Activated CD8-positive, alpha-beta memory T cell treated with anti-CD3 and anti-CD28 coated beads, Interleukin-2, amount 50 U/mL, for 48 hours (primary cell): ENCODE measurements around the gene ECE2.
"Not testable (repeated sequence)": the region's sequence is repeated elsewhere in the genome, so short reads cannot be mapped to it uniquely, and the experiment has no call there.

Source experiments
- DNase-seq: peaks from one replicate; pipeline ENCODE4 v3.0.0-alpha.2; 2020

The ECE2 gene

DNA sequence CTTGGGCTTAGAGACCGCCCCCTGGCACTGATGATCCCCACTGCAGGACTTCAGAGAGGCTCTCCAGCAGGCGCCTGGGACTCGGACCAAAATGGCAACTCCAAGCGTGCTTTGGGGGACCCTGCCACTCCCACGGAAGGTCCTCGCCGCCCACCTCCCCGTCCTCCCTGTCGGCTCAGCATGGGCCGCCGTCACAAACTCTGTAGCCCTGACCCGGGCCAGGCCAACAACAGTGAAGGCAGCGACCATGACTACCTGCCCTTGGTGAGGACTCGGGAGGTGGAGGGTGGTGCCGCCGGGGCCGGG is 34.7 kb upstream of the ECE2 start:
- no peak for DNase-seq

DNA sequence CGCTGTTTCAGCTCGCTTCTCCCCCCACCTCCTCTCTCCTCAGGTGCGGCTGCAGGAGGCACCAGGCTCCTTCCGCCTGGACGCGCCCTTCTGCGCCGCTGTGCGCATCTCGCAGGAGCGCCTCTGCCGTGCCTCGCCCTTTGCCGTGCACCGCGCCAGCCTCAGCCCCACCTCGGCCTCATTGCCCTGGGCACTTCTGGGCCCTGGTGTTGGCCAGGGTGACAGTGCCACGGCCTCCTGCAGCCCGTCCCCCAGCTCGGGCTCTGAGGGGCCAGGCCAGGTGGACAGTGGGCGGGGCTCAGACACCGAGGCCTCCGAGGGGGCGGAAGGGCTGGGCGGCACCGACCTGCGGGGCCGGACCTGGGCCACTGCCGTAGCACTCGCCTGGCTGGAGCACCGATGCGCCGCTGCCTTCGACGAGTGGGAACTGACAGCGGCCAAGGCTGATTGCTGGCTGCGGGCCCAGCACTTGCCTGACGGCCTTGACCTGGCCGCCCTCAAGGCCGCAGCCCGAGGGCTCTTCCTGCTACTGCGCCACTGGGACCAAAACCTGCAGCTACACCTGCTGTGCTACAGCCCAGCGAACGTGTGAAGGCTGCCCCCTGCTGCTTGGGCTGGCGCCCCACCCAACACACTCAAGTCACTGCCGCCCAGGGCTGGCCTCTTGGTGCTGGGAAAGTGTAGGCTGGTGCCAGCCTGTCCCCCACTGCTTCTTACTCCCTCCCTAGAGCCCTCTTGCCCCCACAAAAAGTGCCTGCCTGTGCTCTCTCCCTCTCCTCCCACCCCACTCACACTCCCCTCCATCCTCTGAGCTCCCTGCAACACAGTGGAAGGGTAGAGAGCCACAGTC is 34.1 kb upstream of the ECE2 start:
- no peak for DNase-seq

DNA sequence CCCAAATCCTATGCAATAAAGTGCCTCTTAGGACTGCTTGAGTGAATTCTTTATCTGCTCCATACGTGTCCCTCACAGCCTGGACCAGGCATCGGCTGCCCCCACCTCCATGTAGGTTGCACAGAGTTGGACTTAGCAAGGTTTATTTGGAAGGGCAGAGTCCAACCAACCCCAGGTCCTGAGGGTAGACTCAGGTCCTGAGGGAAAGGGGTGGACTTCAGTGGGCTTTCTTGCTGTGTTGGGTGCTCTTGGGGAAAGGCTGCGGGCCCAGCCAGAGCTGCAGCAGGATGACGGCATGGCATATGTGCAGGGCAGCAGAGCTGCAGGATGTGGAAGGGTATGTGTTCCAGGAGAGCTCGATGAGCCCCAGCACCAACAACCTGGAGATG is 33.5 kb upstream of the ECE2 start:
- DNase-seq, result no peak

DNA sequence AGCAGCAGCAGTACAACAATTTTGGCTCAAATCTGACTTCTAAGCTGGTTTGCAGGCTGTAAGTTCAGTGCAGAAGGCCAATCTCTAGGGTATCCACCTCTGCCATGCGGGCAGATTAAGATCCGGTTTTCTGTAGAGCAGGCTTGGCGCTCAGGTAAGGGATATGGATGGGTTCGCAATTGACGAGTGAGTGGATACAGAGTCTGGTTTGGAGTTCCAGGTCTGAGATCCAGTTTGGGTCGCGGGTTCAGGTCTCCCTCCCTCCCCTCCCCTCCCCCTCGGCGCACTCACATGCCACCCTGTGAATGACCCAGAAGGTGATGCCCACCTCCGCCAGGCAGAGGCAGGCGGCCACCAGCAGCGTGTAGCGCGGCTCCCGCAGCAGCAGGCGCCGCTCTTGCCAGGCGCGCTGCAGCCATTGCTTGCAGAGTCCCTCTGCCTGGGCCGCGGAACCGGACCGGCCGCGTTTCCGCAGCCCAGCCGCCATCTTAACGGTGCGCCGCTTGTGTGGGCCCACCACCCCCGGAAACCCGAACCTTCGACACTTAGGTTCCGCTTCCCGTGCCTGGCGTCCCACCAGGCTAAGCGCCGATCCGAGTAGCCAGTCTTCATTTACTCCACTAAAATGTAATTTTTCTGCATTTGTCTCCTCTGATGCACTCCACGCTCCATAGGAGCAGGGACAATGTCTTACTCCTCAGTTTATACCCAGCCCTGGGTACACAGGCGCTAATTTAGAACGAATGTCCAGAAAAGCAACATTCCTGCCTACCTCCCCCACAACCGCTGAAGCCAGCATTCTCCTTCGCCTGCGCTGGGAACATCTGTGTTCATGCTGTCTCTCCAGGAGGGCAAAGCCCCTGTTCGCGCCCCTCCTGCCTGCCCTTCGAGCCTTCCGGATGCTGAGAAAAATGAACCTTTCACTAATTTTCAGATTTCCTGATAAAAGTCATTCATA is 27.1 kb upstream of the ECE2 start, which contains the start of gene ALG3:
Gene ALG3 (minus strand): TSS at position 509 of the 958 bp plus-strand sequence. CDS start 22 bp downstream, at position 487.
- peak; percentile 95 for DNase-seq

DNA sequence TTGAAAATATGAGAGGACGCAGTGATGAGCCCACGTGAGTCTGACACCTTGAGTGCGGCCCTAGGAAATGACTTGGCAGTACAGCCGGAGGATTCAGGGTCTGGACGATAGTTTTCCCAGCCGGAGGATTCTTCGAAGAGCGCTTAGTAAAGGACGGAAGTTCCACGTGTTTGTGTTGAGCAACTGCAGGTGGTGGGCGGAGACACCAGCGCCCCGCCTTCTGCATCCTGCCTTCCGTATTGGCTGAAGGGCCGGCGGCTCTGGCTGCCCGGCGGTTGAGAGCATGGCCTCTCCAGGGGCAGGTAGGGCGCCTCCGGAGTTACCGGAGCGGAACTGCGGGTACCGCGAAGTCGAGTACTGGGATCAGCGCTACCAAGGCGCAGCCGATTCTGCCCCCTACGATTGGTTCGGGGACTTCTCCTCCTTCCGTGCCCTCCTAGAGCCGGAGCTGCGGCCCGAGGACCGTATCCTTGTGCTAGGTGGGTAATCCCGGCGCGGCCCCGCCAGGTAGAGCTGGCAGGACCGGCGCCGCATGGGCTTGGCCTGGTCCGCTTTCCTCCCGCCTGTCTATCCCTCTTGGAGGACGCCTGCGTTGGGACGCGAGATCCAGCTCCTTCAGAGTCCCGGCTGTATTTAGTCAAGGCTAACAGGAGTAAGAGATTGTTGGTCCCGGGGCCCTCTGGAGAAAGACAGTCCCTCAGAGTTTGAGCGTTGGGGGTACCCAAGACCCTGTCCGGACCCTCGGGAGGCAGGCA is 26.2 kb upstream of the ECE2 start, which contains the start of gene EEF1AKMT4:
Gene EEF1AKMT4 (plus strand): TSS at position 261 of the 755 bp plus-strand sequence. CDS start 23 bp downstream, at position 284.
- peak; percentile 94 for DNase-seq

DNA sequence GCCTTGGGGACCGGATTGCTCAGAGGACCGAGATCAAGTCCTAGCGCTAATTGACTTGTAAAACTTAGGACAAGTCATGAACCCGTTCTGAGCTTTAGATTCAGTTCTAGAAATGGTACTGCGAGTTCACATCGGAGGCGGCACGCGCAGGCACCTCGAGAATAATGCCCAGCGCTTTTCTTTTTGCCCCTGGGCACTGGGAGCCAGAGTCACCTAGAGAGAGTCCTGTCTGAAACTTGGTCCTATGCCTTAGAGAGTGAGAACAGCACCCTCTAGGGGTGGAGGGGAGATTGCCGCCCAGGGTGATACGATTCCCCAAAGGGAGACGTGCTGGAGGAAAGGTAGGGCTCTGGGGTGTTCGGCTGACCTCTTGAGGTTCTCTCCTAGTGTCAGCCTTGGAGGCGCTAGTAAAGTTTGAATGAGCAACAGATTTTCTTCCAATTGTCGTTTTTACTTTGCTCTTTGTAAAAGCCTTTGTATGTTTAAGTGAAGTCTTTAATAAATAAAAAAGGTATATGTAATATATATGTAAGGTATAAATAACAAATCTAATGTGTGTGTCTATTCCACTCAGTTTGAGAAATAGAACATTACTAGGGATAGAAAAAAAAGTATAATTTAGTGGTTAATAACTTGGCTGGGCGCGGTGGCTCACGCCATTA is 25.5 kb upstream of the ECE2 start:
- peak; percentile 92 for DNase-seq

DNA sequence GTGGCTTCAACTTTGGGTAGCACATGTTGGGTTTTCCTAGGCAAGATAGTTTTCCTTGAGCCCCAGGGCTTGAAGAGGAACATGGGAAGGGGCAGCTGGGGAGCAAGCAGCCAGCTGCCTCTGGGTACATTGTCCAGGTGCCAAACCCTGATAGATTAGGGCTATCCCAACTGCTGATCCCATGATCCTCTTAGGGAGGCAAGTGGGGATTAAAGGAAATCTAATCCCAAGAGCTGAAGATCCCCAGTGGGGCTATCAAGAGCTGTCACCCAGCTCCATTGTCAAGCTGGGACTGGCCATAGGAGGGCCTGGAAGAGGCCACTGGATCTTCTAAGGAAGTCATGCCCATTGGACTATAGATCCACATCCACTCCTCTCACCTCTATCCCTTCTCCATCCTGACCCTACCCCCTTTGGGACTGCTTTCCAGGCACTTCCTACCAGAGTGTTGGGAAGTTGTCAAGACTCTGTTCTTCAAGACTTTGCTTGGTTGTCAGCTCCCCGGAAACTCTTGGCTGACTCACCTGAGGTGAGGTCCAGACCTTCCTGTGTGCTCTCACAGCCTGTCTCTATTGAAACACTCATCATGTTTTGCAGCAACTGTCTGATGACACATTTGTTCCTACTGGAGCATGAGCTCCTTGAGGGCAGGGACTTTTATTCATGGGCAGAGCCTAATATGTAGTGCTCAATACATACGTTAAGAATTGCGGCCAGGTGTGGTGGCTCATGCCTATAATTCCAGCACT is 20.4 kb upstream of the ECE2 start:
- DNase-seq, result no peak

DNA sequence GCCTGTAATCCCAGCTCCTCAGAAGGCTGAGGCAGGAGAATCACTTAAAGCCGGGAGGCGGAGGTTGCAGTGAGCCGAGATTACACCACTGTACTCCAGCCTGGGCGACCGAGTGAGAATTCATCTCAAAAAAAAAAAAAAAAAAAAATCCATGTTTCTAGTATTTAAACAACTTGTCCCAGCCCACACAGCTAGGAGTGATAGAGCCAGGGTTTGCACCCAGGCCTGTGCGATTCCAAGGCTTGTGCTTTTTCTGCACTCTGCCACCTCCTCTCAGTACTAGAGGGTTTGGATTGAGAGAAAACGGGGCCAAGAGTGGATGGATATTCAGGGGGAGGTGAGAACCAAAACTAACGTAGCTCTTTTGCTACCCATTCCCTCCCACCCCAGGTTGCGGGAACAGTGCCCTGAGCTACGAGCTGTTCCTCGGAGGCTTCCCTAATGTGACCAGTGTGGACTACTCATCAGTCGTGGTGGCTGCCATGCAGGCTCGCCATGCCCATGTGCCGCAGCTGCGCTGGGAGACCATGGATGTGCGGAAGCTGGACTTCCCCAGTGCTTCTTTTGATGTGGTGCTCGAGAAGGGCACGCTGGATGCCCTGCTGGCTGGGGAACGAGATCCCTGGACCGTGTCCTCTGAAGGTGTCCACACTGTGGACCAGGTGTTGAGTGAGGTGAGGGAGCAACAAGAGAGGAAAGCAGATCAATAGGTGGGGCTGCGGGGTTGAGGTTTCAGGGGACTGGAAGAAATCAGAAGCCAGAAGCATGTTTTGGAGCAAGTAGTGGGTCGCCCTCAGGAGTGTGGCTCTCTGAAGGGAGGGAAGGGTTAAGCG is 18.5 kb upstream of the ECE2 start:
- DNase-seq, result no peak

DNA sequence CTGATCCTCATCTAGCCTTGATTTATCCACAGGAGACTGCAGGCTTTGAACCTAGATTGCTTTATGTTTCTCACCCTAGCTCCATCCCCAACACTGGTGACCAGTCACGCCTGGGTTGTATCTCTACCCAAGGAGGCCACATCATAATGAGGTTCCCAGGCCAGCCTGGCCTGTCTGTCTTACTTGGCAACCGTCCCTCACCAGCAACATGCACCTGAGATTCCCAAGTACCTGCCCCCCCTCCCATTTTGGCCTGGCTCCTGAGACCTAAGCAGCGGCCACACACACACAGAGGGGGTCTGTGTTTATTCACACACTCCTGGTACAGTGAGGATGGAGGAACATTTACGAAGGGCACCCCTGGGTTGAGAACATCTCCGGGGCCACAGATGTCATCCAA is 16.9 kb upstream of the ECE2 start:
- DNase-seq, result no peak

DNA sequence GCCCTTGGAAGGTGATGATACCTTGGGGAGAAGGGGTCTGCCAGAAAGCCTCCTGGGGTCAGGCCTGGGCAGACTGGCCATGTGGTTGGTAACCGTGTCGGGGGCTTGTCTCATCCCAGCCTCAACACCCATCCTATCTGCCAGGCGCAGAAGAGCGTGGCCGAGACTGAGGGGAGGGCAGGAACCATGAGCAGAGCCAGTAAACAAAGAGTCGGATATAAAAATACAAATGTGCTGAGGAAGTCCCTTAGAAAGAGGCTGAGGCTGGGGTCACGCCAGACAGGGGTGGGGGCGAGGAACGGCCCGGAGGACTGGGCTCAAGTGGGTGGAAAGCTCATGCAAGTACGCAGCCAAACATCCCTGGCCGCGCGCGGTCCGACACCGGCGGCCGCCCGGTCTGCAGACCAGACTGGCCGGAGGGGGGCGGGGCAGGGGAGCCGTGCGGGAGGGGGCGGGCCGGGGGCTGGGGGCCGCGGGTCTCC is 16.4 kb upstream of the ECE2 start:
- no peak for DNase-seq

DNA sequence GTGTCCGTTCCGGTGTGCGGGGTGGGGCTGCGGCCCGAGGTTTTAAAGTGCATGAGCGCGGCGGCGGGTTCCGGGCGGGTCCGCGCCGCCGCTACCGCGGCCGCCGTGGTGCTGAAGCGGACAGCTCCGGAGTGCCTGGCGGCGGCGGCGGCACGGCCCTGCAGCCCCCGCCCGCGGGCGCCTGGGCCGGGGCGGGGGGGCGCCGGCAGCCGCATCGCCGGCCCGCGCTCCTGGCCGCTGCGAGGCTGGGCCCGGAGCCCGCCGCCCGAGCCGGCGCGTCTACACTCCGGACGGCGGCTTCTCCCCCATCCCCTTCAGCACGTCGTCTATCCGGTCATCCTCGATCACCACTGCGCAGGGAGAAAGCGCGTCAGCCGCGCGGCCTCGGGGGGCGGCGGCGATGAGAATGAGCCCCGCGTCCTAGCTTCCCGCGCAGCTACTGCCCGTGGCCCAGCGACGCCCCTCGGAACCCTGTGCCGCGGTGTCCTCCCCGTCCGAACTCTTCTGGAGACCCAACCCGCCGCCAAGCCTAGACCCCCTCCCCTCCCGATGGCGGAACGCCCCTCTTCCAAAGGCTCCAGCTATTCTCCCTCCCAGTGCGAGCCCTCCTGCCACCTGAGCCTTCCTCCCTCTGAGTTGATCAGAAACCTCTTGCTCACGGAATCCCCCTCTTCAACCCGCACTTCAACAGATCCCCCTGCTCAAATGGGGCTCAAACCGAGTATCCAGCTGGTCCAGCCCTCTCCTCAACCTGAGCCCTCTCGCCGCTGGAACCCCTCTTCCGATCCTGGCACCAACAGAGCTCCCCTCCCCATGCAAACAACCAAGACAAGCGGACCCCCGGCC is 15.7 kb upstream of the ECE2 start:
- DNase-seq, result peak; percentile 71

DNA sequence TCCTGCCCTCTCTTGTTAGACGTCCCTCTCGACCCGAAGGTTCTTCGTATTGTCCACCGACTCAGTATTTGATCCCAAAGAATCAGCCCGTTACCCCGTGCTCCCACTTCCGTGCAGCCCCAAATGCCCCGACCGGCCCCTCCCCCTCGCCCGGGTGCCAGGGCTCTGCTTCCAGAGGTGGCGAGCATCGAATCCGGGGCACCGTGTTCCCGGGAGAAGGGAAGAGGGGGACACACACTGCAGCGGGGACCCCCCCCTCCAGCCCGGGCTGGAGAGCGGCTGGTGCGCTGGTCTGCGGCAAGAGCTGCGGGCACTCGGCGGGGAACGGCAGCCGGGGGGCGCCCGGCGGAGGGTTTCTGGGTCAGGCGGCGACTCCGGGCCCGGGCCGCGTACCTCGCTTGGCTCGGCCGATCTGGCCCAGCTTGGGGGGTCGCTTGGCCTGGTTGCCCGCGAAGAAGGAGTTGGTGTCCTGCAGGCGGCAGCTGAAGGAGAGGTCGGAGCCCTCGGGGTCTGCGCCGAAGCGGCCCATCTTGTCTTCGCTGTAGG is 15.0 kb upstream of the ECE2 start:
- DNase-seq, result no peak

DNA sequence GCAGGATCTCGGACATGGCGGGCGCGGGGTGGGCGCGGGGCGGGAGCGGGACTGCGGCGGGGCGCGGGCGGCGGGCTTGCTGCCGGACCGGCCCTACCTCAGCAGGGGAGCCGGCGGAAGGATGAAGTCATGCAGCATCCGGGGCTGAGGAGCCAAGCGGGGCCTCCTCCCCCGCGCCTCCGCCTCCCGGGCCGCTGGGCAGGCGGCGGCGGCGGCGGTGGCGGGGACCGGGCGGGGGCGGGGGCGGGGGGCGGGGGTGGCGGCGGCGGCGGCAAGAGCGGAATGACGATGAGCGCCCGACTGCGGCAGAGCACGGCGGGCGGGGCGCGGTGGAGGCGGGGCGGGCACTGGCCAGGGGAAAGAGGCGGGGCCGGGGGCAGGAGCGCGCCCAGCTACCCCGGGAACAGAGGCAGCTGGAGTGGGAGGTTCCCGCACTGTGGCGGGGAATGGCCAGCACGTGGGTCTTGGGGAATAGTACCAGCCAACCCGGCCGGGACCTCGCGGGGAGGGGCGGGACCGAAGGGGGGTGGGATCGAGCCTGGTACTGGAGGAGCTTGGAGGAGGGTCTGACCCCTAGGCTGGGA is 14.5 kb upstream of the ECE2 start, which contains the start of gene CAMK2N2:
Gene CAMK2N2 (minus strand): TSS at position 284 of the 584 bp plus-strand sequence. CDS start 268 bp downstream, at position 16.
- DNase-seq, result peak; percentile 75

DNA sequence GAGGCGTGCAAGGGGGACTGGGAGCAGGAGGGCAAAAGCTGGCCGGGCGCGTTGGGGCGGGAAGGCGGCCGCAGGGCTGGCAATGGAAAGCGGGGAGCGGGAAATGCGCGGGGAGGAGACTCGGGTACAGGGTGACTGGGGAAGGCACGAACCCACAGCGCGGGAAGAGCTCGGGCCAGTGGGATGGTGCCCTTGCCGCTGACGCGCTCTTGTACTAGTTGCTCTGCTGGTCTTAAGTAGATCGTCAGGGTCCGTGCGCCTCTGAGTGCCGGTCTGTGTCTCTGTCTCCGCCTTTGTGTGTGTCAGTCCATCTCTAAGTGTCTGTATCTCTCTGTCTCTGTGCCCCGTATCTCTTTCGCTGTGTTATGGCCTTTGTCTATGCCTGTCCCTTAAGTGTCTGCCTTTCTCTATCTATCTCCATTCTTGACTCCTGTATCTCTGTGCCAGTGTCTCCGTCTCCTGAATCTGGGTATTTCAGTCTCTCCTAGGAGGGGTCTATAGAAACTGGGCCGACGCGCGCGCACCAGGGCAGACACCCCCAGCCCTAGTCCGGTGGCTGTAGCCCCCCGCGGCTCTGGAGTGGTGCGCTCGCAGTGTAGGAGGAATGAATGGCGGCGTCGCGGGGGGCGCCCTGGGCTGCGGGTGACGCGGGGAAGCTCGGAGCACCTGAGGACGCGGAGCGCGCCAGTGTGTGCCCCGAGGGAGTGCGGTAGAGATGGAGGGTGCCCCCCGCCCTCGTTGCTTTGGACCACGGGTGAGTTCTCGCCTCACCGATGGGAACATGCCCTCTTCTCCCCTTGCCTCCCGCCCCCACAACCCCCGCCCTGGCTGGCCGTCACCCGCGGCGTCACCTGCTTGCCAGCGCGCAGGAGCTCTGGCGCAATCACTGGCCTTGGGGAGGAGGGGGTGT is 13.7 kb upstream of the ECE2 start:
- no peak for DNase-seq

DNA sequence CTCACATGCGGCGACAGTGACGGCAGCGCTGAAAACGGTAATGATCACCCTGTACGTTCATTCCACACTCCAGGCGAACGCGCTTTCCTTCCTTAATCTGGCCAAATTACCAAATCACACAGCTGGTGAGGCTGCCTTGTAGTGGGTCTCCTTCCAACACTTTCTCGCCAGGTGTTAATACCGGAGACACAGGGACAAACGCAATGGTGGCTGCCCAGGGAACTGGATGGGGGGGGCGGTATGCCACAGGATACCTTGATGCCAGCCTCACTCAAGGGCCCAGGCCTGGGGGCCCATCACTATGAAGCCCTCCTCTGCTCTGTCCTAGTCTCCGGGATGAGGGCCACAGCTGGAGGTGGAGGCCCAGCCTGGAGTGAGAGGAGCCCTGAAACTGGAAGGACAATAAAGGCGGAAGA is 13.1 kb upstream of the ECE2 start:
- no peak for DNase-seq

DNA sequence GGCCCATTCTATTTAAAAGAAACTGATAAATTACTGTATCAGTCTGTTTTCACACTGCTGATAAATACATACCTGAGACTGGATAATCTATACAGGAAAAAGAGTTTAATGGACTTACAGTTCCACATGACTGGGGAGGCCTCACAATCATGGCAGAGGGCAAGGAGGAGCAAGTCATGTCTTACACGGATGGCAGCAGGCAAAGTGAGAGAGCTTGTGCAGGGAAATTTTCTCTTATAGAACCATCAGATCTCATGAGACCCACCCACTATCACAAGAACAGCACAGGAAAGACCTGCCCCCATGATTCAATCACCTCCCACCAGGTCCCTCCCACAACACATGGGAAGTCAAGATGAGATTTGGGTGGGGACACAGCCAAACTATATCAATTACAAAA is 8.6 kb upstream of the ECE2 start:
- DNase-seq, result not testable (repeated sequence)

DNA sequence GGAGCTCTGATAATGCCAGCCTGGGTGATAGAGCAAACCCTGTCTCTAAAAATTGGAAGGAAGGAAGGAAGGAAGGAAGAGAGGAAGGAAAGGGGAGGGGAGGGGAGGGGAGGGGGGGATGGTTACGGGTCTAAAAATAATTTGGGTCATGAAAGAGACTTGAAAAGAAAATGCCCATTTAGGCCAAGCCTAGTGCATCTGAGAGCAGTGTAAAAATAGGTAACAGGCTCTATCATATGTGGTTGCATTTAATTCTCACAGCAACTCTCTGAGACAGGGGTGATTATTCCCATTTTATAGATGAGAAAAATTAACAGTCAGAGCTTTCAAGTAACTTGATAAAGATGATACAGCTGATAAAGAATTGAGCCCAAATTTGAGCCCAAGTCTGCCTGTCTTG is 3.6 kb upstream of the ECE2 start:
- no peak for DNase-seq

DNA sequence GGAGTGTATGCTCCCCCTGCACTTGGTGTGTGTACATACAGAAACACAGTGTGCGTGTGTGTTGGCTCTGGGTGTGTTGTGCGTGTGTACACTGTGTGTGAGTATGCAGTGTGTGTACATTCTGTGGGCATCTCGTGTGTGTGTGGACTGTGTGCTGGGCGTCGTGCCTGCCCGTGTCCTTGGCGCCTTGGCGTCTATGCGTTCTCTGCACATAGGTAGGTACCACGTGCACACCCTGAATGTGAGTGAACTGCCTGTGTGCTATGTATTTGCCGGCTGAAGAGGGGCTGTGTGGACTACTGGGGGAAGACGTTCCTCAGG is 481 bp upstream of the ECE2 start:
- DNase-seq, result no peak
